Left ventricle myocardium inferior (tissue), 1 donor: ENCODE results near the gene PRKCQ. TPM values are rescaled to one million over a fixed set of nuclear protein-coding genes. Genes with fewer than 3 reads are reported as not detected.

Source experiments
- DNase-seq: peaks from one replicate; pipeline ENCODE4 v3.0.0-alpha.2; 2020
- H3K27ac ChIP-seq: fragments of 200-600 bp; replicated peaks from 2 replicates; pipeline ENCODE4 v1.8.0; 2021
- H3K27me3 ChIP-seq: fragments of 200-600 bp; 2 replicates; pipeline ENCODE4 v1.8.0; 2021; ENCODE audit warnings: low read depth
- H3K36me3 ChIP-seq: fragments of 200-600 bp; 2 replicates; pipeline ENCODE4 v1.8.0; 2021
- H3K4me1 ChIP-seq: fragments of 200-600 bp; 2 replicates; pipeline ENCODE4 v1.8.0; 2021
- H3K4me3 ChIP-seq: fragments of 200-600 bp; 2 replicates; pipeline ENCODE4 v1.8.0; 2021; ENCODE audit warnings: mild to moderate bottlenecking, moderate library complexity
- H3K9me3 ChIP-seq: fragments of 200-600 bp; replicated peaks from 2 replicates; pipeline ENCODE4 v1.8.0; 2021
- CTCF ChIP-seq: fragments of 200-600 bp; IDR thresholded peaks from 2 replicates; pipeline ENCODE4 v1.8.0; 2021; ENCODE audit warnings: antibody characterized with exemption, mild to moderate bottlenecking, borderline replicate concordance
- intact Hi-C: fragments of 100-400 bp; cut with micrococcal nuclease; formaldehyde crosslinking; loops from one replicate; pipeline ENCODE4 v1.11.0; 2022
- total RNA-seq: library from RNA; stranded (reverse); fragmentation: NEBNext Ultra II Directional; extraction: Animal tissue kit (Norgen Biotek cat#: 25700); gene quantifications from one replicate; pipeline ENCODE4 v1.2.1, GENCODE V29; 2021
- donor health status: DM: no; HTN: yes; CAD: no; lungs with severe emphysema.

PRKCQ gene
- total RNA-seq, 1 donor from 2014 or later = 0.16 TPM

GRCh38 chr10:6578795-6579182, 1.3 kb downstream of the PRKCQ start:
- TF ChIP-seq CTCF = no peak
- no peaks in the 10 kb centered on the region for H3K9me3 ChIP-seq
- H3K36me3 ChIP-seq = no peaks in the 10 kb centered on the region
- peaks cover 10% of the 10 kb centered on the region for H3K4me1 ChIP-seq
- intact Hi-C loops = no loop called here
- peaks cover 93% of the 10 kb centered on the region for H3K27me3 ChIP-seq
- DNase-seq = no peak
- H3K4me3 ChIP-seq = no peak overlapping the region
- no peak overlapping the region for H3K27ac ChIP-seq

GRCh38 chr10:6578251-6578771, 1.8 kb downstream of the PRKCQ start:
- Histone ChIP-seq H3K4me3 (no peak overlapping the region), H3K27ac (no peak overlapping the region), H3K27me3 (peaks cover 92% of the 10 kb centered on the region), H3K9me3 (no peaks in the 10 kb centered on the region), H3K36me3 (no peaks in the 10 kb centered on the region), H3K4me1 (peaks cover 10% of the 10 kb centered on the region)
- DNase-seq = no peak
- TF ChIP-seq CTCF = no peak
- intact Hi-C loops = no loop called here

GRCh38 chr10:6576326-6576725, 3.8 kb downstream of the PRKCQ start:
- no peak for TF ChIP-seq CTCF
- Histone ChIP-seq H3K36me3 (no peaks in the 10 kb centered on the region), H3K27ac (no peak overlapping the region), H3K4me3 (no peak overlapping the region), H3K27me3 (peaks cover 92% of the 10 kb centered on the region), H3K9me3 (no peaks in the 10 kb centered on the region), H3K4me1 (peaks cover 10% of the 10 kb centered on the region)
- intact Hi-C loops = no loop called here
- no peak for DNase-seq

GRCh38 chr10:6574664-6575176, 5.4 kb downstream of the PRKCQ start:
- intact Hi-C loops = no loop called here
- Histone ChIP-seq H3K9me3 (no peaks in the 10 kb centered on the region), H3K36me3 (no peaks in the 10 kb centered on the region), H3K27ac (no peak overlapping the region), H3K27me3 (peaks cover 92% of the 10 kb centered on the region), H3K4me3 (no peak overlapping the region), H3K4me1 (peaks cover 1% of the 10 kb centered on the region)
- TF ChIP-seq CTCF = no peak
- no peak for DNase-seq

- Histone ChIP-seq H3K36me3 (no peaks in the 10 kb centered on the region), H3K4me3 (no peak overlapping the region), H3K9me3 (no peaks in the 10 kb centered on the region), H3K27me3 (peaks cover 85% of the 10 kb centered on the region), H3K4me1 (no peaks in the 10 kb centered on the region), H3K27ac (no peak overlapping the region)
- DNase-seq = no peak
- intact Hi-C loops = no loop called here
- TF ChIP-seq CTCF = no peak
Measured at GRCh38 chr10:6570893-6571292, 9.2 kb downstream of the PRKCQ start.

- no peak for TF ChIP-seq CTCF
Measured at GRCh38 chr10:6569259-6569658, 10.8 kb downstream of the PRKCQ start.

More at GRCh38 chr10:6569259-6569658, 10.8 kb downstream of the PRKCQ start:
- no peak for DNase-seq
- no peak overlapping the region for H3K27ac ChIP-seq
- H3K9me3 ChIP-seq = no peaks in the 10 kb centered on the region
- H3K36me3 ChIP-seq = no peaks in the 10 kb centered on the region
- intact Hi-C loops = no loop called here
- H3K4me3 ChIP-seq = no peak overlapping the region
- H3K4me1 ChIP-seq = no peaks in the 10 kb centered on the region
- H3K27me3 ChIP-seq = peaks cover 81% of the 10 kb centered on the region
